GM06990 (cell line): ENCODE measurements around the gene POU2AF2.
"Not testable (repeated sequence)": the region's sequence is repeated elsewhere in the genome, so short reads cannot be mapped to it uniquely, and the experiment has no call there.

Experiments
- DNase-seq: peaks from one replicate; pipeline ENCODE4 v3.0.0-alpha.2; 2011; ENCODE audit not compliant: insufficient read length; ENCODE audit errors: extremely low read depth
- H3K27me3 ChIP-seq: replicated peaks from 2 replicates; pipeline ENCODE4 v1.6.0; 2011; ENCODE audit warnings: low read length; ENCODE audit not compliant: control insufficient read depth, insufficient read depth
- H3K36me3 ChIP-seq: 2 replicates; pipeline ENCODE4 v1.5.1; 2011; ENCODE audit warnings: low read length; ENCODE audit not compliant: control insufficient read depth, insufficient read depth
- H3K4me3 ChIP-seq: replicated peaks from 2 replicates; pipeline ENCODE4 v1.5.1; 2011; ENCODE audit warnings: low read depth, mild to moderate bottlenecking, control low read depth, low read length
- TF ChIP-seq, protein P1 (sequence below): IDR thresholded peaks from 2 replicates; pipeline ENCODE4 v1.5.1; 2011; ENCODE audit warnings: low read length, control low read depth, mild to moderate bottlenecking, inconsistent platforms; ENCODE audit not compliant: insufficient read depth, poor library complexity, severe bottlenecking

POU2AF2 gene

GRCh38 chr11:111209543-111210355 lies 35.8 kb upstream of the POU2AF2 start:
- Histone ChIP-seq H3K4me3 (no peak overlapping the region), H3K27me3 (no peaks in the 10 kb centered on the region; the same call in 1 of the 2 replicates), H3K36me3 (no peaks in the 10 kb centered on the region)
- TF ChIP-seq, protein P1, sequence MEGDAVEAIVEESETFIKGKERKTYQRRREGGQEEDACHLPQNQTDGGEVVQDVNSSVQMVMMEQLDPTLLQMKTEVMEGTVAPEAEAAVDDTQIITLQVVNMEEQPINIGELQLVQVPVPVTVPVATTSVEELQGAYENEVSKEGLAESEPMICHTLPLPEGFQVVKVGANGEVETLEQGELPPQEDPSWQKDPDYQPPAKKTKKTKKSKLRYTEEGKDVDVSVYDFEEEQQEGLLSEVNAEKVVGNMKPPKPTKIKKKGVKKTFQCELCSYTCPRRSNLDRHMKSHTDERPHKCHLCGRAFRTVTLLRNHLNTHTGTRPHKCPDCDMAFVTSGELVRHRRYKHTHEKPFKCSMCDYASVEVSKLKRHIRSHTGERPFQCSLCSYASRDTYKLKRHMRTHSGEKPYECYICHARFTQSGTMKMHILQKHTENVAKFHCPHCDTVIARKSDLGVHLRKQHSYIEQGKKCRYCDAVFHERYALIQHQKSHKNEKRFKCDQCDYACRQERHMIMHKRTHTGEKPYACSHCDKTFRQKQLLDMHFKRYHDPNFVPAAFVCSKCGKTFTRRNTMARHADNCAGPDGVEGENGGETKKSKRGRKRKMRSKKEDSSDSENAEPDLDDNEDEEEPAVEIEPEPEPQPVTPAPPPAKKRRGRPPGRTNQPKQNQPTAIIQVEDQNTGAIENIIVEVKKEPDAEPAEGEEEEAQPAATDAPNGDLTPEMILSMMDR = no peak
- no peak for DNase-seq

DNA sequence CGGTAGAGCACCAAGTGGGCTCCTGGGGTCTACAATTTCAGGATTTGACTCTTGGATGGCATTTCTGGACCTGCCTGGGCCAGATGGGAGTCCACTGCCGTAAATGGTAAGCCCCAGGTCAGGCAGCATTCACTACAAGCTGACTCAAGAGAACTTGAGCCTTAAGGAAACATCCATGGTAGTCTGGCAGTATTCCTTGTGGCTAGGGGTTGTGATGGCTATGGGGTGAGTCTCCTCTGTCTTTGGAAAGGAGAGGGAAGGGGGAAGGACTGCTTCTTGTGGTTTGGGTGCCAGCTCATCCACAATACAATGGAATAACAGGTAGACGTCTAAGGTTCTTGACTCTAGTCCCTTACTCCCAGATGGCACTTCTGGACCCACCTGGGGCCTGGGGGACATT lies 32.3 kb upstream of the POU2AF2 start:
- DNase-seq = no peak
- no peaks in the 10 kb centered on the region for H3K36me3 ChIP-seq
- no peaks in the 10 kb centered on the region for H3K27me3 ChIP-seq
- H3K4me3 ChIP-seq = no peak overlapping the region
- TF ChIP-seq, protein P1 = no peak

GRCh38 chr11:111220721-111221120 lies 24.8 kb upstream of the POU2AF2 start:
- Histone ChIP-seq H3K4me3 (no peak overlapping the region), H3K27me3 (no peaks in the 10 kb centered on the region), H3K36me3 (no peaks in the 10 kb centered on the region)
- TF ChIP-seq, protein P1 = no peak
- no peak for DNase-seq

DNA sequence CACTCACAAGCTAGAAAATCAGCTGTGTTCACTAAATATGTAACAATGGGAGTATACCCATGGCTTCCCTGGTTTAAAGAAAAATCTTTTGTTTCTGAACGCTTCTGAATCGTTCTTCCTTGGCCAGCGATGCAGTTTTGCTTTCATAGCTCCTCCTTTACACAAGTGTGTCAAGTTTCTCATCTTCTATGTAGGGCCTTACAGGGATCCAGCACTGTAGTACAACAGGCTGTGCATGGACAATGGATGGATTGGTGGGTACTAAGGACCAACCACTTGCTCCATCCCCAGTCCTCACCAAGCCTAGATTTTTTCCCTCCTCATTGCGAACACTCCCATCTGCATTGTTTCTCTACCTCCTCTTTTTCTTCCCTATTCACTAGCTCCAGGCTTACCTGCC lies 24.3 kb upstream of the POU2AF2 start:
- Histone ChIP-seq H3K36me3 (no peaks in the 10 kb centered on the region), H3K4me3 (no peak overlapping the region), H3K27me3 (no peaks in the 10 kb centered on the region)
- no peak for DNase-seq
- TF ChIP-seq, protein P1 = no peak

- not testable (repeated sequence) for DNase-seq
Observed at GRCh38 chr11:111221936-111222335, 23.6 kb upstream of the POU2AF2 start.

DNA sequence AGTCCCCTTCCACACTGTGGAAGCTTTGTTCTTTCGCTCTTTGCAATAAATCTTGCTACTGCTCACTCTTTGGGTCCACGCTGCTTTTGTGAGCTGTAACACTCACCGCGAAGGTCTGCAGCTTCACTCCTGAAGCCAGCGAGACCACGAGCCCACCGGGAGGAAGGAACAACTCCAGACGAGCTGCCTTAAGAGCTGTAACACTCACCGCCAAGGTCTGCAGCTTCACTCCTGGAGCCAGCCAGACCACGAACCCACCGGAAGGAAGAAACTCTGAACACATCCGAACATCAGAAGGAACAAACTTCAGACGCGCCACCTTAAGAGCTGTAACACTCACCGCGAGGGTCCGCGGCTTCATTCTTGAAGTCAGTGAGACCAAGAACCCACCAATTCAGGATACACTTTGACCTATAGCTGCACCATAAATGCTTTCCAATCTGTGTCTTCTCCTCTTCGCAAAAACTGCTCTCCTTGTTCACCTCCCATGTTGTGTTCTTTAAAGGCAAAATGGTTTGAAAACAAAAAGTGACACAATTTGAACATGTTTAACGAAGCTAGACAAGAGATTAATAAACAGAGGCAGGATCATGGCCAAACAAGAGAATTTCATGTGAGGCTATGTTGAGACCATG lies 22.6 kb upstream of the POU2AF2 start:
- H3K4me3 ChIP-seq, H3K27me3 ChIP-seq, DNase-seq: not testable (repeated sequence)

More at GRCh38 chr11:111221936-111222335, 23.6 kb upstream of the POU2AF2 start:
- not testable (repeated sequence) for H3K36me3 ChIP-seq, H3K27me3 ChIP-seq, H3K4me3 ChIP-seq

More for the DNA sequence above, 22.6 kb upstream of the POU2AF2 start:
- H3K36me3 ChIP-seq = not testable (repeated sequence)
